IPS-18a (cell line): Measurements from ENCODE around the gene GGT6.

Source experiments
- H3K27ac ChIP-seq: one replicate; pipeline ENCODE4 v1.5.1; 2013; ENCODE audit warnings: low read length
- H3K27me3 ChIP-seq: one replicate; pipeline ENCODE4 v1.6.1; 2013; ENCODE audit warnings: mild to moderate bottlenecking, low read length; ENCODE audit not compliant: control insufficient read depth, insufficient read depth
- H3K36me3 ChIP-seq: one replicate; pipeline ENCODE4 v1.6.1; 2013; ENCODE audit warnings: low read depth, low read length; ENCODE audit not compliant: control insufficient read depth
- H3K4me1 ChIP-seq: one replicate; pipeline ENCODE4 v1.6.1; 2013; ENCODE audit warnings: low read depth, low read length; ENCODE audit not compliant: control insufficient read depth
- H3K4me3 ChIP-seq: one replicate; pipeline ENCODE4 v1.5.1; 2013; ENCODE audit warnings: low read length
- H3K9ac ChIP-seq: one replicate; pipeline ENCODE4 v1.6.1; 2013; ENCODE audit warnings: mild to moderate bottlenecking, low read length, moderate library complexity
- H3K9me3 ChIP-seq: one replicate; pipeline ENCODE4 v1.6.1; 2013; ENCODE audit warnings: low read depth, low read length; ENCODE audit not compliant: control insufficient read depth

Gene GGT6

GRCh38 chr17:4540224-4540651, 20.1 kb downstream of the GGT6 start:
- peaks cover 59% of the 10 kb centered on the region for H3K36me3 ChIP-seq
- H3K4me1 ChIP-seq = no peaks in the 10 kb centered on the region
- H3K27ac ChIP-seq = no peak overlapping the region
- H3K9me3 ChIP-seq = no peaks in the 10 kb centered on the region
- H3K27me3 ChIP-seq = peaks cover 4% of the 10 kb centered on the region
- no peak overlapping the region for H3K4me3 ChIP-seq
- no peak overlapping the region for H3K9ac ChIP-seq

GRCh38 chr17:4539576-4540223, 20.7 kb downstream of the GGT6 start:
- H3K27me3 ChIP-seq = peaks cover 6% of the 10 kb centered on the region
- peaks cover 57% of the 10 kb centered on the region for H3K36me3 ChIP-seq
- H3K4me3 ChIP-seq = no peak overlapping the region
- H3K27ac ChIP-seq = no peak overlapping the region
- H3K9ac ChIP-seq = no peak overlapping the region
- H3K4me1 ChIP-seq = no peaks in the 10 kb centered on the region
- H3K9me3 ChIP-seq = no peaks in the 10 kb centered on the region

GRCh38 chr17:4539025-4539424, 21.4 kb downstream of the GGT6 start:
- no peak overlapping the region for H3K27ac ChIP-seq
- peaks cover 53% of the 10 kb centered on the region for H3K36me3 ChIP-seq
- H3K4me3 ChIP-seq = no peak overlapping the region
- H3K27me3 ChIP-seq = peaks cover 13% of the 10 kb centered on the region
- no peaks in the 10 kb centered on the region for H3K4me1 ChIP-seq
- no peak overlapping the region for H3K9ac ChIP-seq
- no peaks in the 10 kb centered on the region for H3K9me3 ChIP-seq

GRCh38 chr17:4538236-4539002, 22.0 kb downstream of the GGT6 start:
- Histone ChIP-seq H3K36me3 (peaks cover 47% of the 10 kb centered on the region), H3K4me1 (no peaks in the 10 kb centered on the region), H3K9ac (no peak overlapping the region), H3K27me3 (peaks cover 19% of the 10 kb centered on the region), H3K9me3 (no peaks in the 10 kb centered on the region), H3K4me3 (no peak overlapping the region), H3K27ac (no peak overlapping the region)

GRCh38 chr17:4537451-4538235, 22.7 kb downstream of the GGT6 start:
- Histone ChIP-seq H3K27me3 (peaks cover 26% of the 10 kb centered on the region), H3K4me3 (no peak overlapping the region), H3K9me3 (no peaks in the 10 kb centered on the region), H3K27ac (no peak overlapping the region), H3K36me3 (peaks cover 40% of the 10 kb centered on the region), H3K9ac (no peak overlapping the region), H3K4me1 (no peaks in the 10 kb centered on the region)

- no peaks in the 10 kb centered on the region for H3K9me3 ChIP-seq
- peaks cover 34% of the 10 kb centered on the region for H3K27me3 ChIP-seq
- no peaks in the 10 kb centered on the region for H3K4me1 ChIP-seq
- no peak overlapping the region for H3K4me3 ChIP-seq
- H3K27ac ChIP-seq = no peak overlapping the region
- peaks cover 33% of the 10 kb centered on the region for H3K36me3 ChIP-seq
- H3K9ac ChIP-seq = no peak overlapping the region
Observed at GRCh38 chr17:4536742-4537411, 23.5 kb downstream of the GGT6 start.

GRCh38 chr17:4536259-4536741, 24.1 kb downstream of the GGT6 start:
- Histone ChIP-seq H3K36me3 (peaks cover 27% of the 10 kb centered on the region), H3K9me3 (no peaks in the 10 kb centered on the region), H3K27me3 (peaks cover 40% of the 10 kb centered on the region), H3K27ac (no peak overlapping the region), H3K4me1 (no peaks in the 10 kb centered on the region), H3K9ac (no peak overlapping the region), H3K4me3 (no peak overlapping the region)

- Histone ChIP-seq H3K36me3 (peaks cover 23% of the 10 kb centered on the region), H3K27ac (no peak overlapping the region), H3K9me3 (no peaks in the 10 kb centered on the region), H3K4me1 (no peaks in the 10 kb centered on the region), H3K9ac (no peak overlapping the region), H3K4me3 (no peak overlapping the region), H3K27me3 (peaks cover 45% of the 10 kb centered on the region)
Observed at GRCh38 chr17:4535667-4536258, 24.6 kb downstream of the GGT6 start.

GRCh38 chr17:4534928-4535666, 25.3 kb downstream of the GGT6 start:
- Histone ChIP-seq H3K27me3 (peaks cover 52% of the 10 kb centered on the region), H3K4me3 (no peak overlapping the region), H3K36me3 (peaks cover 22% of the 10 kb centered on the region), H3K27ac (no peak overlapping the region), H3K9me3 (no peaks in the 10 kb centered on the region), H3K9ac (no peak overlapping the region), H3K4me1 (no peaks in the 10 kb centered on the region)

GRCh38 chr17:4534515-4534914, 25.9 kb downstream of the GGT6 start:
- H3K9me3 ChIP-seq = no peaks in the 10 kb centered on the region
- H3K4me1 ChIP-seq = no peaks in the 10 kb centered on the region
- peaks cover 57% of the 10 kb centered on the region for H3K27me3 ChIP-seq
- no peak overlapping the region for H3K9ac ChIP-seq
- H3K27ac ChIP-seq = no peak overlapping the region
- peaks cover 17% of the 10 kb centered on the region for H3K36me3 ChIP-seq
- no peak overlapping the region for H3K4me3 ChIP-seq
